ENCODE data around the gene CACNA1E.
"Not testable (repeated sequence)": the region's sequence is repeated elsewhere in the genome, so short reads cannot be mapped to it uniquely, and the experiment has no call there.

Gene CACNA1E

DNA sequence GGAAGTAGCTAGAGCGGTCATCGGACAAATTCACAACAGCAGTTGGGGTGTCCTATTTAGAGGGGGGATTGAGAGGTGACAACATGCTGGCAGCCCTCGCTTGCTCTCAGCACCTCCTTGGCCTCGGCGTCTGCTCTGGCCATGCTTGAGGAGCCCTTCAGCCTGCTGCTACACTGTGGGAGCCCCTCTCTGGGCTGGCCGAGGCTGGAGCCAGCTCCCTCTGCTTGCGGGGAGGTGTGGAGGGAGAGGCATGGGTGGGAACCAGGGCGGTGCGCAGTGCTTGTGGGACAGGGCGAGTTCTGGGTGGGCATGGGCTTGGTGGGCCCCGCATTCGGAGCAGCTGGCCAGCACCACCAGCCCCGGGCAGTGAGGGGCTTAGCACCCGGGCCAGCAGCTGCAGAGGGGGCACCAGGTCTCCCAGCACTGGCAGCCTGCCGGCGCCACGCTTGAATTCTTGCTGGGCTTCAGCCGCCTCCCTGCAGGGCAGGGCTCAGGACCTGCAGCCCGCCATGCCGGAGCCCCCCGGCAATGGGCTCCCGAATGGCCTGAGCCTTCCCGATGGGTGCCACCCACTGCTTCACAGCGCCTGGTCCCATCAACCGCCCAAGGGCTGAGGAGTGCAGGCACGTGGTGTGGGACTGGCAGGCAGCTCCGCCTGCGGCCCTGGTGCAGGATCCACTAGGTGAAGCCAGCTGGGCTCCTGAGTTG, 349.0 kb downstream of the CACNA1E start:
- not testable (repeated sequence) for DNase-seq

DNA sequence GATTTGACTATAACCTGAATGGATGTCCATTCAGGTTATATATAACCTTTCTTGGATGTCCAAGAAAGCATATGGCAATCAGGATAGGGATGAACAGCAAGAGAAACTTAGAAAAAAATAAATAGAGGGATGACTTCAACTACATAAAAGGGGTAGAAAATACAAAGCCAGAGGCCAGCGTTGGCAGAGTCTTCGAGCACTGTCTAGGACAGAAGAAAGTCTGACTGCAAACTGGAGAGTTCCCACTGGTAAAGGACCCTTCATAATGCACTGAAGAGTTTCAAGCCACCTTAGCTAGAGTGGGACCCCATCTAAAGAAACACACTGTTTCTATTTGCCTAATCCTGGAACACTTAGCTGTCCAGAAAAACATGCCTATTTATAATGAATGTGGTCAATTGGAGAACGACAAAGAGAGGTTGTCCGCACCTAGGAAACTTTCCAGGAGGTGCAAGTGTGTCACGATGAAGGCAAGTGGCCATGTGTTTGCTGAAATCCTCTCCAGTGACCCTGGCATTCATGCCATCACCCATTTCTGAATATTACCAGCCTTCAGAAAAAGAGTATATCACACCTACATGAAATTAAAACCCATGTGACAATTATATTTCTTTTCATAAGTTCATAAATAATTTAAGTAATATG, 362.8 kb downstream of the CACNA1E start:
- no peak for DNase-seq

DNA sequence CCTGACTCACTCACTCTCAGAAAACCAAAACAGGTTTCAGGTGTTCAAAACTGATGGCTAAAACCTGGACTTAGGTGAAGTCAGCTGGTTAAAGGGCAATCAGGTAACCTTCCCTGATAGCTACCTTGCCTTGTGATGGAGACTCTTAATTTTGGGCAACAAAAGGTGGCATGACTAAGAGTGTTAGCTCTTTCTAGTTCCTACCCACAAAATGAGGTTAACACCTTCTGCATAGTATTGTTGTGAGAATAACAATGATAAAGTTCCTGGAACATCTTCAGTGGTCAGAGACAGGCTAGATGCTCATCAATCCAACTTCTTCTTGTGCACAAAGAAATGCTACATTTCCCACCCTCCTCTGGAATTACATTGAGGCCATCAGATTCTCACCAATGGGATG, 363.4 kb downstream of the CACNA1E start:
- no peak for DNase-seq

DNA sequence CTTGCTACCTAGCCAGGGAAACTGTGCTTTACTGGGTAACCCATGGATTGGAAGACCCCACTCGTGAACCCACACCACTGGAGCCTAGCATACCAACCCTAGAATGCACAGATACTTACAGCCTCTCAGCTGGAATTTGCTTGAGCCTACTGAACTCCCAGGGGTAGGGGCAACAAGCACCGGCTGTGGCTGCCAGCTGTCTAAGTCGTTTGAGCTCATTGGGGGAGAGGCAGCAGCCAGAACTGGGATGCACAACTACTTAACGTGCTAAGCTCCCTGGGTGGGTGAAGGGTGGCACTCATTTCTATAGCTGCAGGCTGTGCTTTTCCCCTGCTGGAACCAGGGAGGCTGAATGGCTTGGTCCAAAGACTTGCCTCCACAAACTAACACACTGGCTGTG, 365.8 kb downstream of the CACNA1E start:
- no peak for DNase-seq

DNA sequence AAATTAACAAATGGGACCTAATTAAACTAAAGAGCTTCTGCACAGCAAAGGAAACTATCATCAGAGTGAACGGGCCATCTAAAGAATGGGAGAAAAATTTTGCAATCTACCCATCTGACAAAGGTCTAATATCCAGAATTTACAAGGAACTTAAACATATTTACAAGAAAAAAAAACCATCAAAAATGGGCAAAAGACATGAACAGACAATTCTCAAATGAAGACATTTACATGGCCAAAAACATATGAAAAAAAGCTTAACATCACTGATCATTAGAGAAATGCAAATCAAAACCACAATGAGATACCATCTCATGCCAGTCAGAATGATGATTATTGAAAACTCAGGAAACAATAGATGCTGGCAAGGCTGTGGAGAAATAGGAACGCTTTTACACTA, 370.9 kb downstream of the CACNA1E start:
- not testable (repeated sequence) for DNase-seq

DNA sequence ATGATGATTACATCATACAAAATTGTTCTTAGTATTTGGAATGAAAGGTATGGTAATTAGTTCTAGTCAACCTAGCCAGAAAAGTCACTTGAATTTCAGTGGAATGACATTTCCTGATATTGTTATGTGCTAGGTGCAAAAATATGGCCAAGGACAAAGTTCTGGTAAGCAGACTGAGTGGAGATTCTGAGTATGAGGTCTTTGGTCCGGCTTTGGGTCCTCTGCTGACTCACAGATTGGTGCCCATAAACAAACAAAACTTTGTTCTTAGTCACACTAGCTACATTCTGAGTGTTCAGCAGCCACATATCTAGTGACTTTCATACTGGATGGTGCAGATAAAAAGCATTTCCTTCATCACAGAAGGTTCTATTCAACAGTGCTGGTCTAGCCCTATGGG, 372.1 kb downstream of the CACNA1E start:
- no peak for DNase-seq
